Smooth muscle cell (in vitro differentiated cells): ENCODE results near the gene CDKN2A. TPM values are rescaled to one million over a fixed set of nuclear protein-coding genes. Genes with fewer than 3 reads are reported as not detected.
A peak's percentile ranks its signal among the peaks of the same experiment; 100 is the strongest.

Source experiments
- DNase-seq: peaks from one replicate; lab custom pipeline; 2025; ENCODE audit not compliant: unreplicated experiment; lab: John Stamatoyannopoulos, UW
- H2AFZ ChIP-seq: fragments of 200-600 bp; sonication (generic); 2 replicates; pipeline ENCODE4 v1.6.0; 2016; ENCODE audit warnings: antibody characterized with exemption, low read depth, mild to moderate bottlenecking
- H3F3A ChIP-seq: fragments of 200-600 bp; sonication (generic); 2 replicates; pipeline ENCODE4 v1.6.0; 2017; ENCODE audit warnings: antibody characterized with exemption, low read depth
- H3K27ac ChIP-seq: fragments of 200-600 bp; sonication (generic); 2 replicates; pipeline ENCODE4 v1.5.1; 2016; ENCODE audit warnings: low read depth, mild to moderate bottlenecking
- H3K27me3 ChIP-seq: fragments of 200-600 bp; sonication (generic); 2 replicates; pipeline ENCODE4 v1.6.1; 2016; ENCODE audit warnings: low read depth, mild to moderate bottlenecking
- H3K36me3 ChIP-seq: fragments of 200-600 bp; sonication (generic); 2 replicates; pipeline ENCODE4 v1.5.1; 2016; ENCODE audit warnings: low read depth
- H3K4me1 ChIP-seq: fragments of 200-600 bp; sonication (generic); 2 replicates; pipeline ENCODE4 v1.5.1; 2016; ENCODE audit warnings: low read depth
- H3K4me2 ChIP-seq: fragments of 200-600 bp; sonication (generic); 2 replicates; pipeline ENCODE4 v1.6.0; 2016; ENCODE audit warnings: mild to moderate bottlenecking
- H3K4me3 ChIP-seq: fragments of 200-600 bp; sonication (generic); 2 replicates; pipeline ENCODE4 v1.5.1; 2016; ENCODE audit warnings: mild to moderate bottlenecking
- H3K79me2 ChIP-seq: fragments of 200-600 bp; sonication (generic); 2 replicates; pipeline ENCODE4 v1.6.0; 2016; ENCODE audit warnings: low read depth, mild to moderate bottlenecking
- H3K9ac ChIP-seq: fragments of 200-600 bp; sonication (generic); 2 replicates; pipeline ENCODE4 v1.6.0; 2016; ENCODE audit warnings: low read depth
- H3K9me3 ChIP-seq: fragments of 200-600 bp; sonication (generic); replicated peaks from 2 replicates; pipeline ENCODE4 v1.5.1; 2016; ENCODE audit warnings: low read depth
- H4K20me1 ChIP-seq: fragments of 200-600 bp; sonication (generic); 2 replicates; pipeline ENCODE4 v1.6.0; 2016; ENCODE audit warnings: low read depth
- WGBS: methylation state at CpG from one replicate; pipeline ENCODE4 v1.1.7; 2016; ENCODE audit warnings: low lambda C conversion rate; 5-methylcytosine and 5-hydroxymethylcytosine counted together
- polyA plus RNA-seq: library from polyadenylated mRNA; unstranded; fragments of >200 nt; fragmentation: Nextera tagmentation; extraction: Ambion mirVana; gene quantifications from 2 replicates; pipeline ENCODE4 v1.2.1, GENCODE V29; 2016
- total RNA-seq: library from RNA; depleted of rRNA; stranded (reverse); fragments of >200 nt; gene quantifications from 2 replicates; pipeline ENCODE4 v1.2.3, GENCODE V29; 2014
- TF ChIP-seq, protein P1 (sequence below): fragments of 200-600 bp; sonication (generic); IDR thresholded peaks from 2 replicates; pipeline ENCODE4 v1.5.1; 2017; ENCODE audit warnings: borderline replicate concordance, mild to moderate bottlenecking, antibody characterized with exemption; ENCODE audit not compliant: insufficient read depth, poor library complexity, severe bottlenecking

Gene CDKN2A
- total and polyA plus RNA-seq, 2 experiments from 2014 or later = 69.4 to 77.5 TPM

DNA sequence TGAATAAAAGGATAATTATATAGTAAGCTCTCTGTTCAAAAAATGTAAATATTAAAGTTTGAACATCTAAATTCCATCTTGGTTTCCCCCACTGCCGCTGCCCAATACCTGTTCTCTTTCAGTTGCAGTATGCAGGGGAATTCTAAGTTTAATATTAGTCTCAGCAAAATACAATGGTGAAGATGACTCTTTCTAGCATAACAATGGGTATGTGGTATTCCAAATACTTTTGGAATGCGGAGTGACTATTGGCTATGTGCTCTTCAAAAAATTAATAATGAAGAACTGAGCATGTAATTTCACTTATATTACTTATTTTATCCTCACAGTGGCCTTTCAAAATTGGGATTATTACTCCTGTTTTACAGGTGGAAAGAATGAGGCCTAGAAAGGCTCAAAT, 3.8 kb upstream of the CDKN2A start:
- Histone ChIP-seq H3K9me3 (no peaks in the 10 kb centered on the region), H3K4me1 (peaks cover 16% of the 10 kb centered on the region), H3K36me3 (no peaks in the 10 kb centered on the region), H2AFZ (no peak overlapping the region), H3K4me2 (no peak overlapping the region), H4K20me1 (peaks cover 14% of the 10 kb centered on the region), H3F3A (peaks cover 9% of the 10 kb centered on the region), H3K27ac (no peak overlapping the region), H3K9ac (no peak overlapping the region), H3K4me3 (no peak overlapping the region), H3K27me3 (no peaks in the 10 kb centered on the region), H3K79me2 (peaks cover 17% of the 10 kb centered on the region)
- TF ChIP-seq, protein P1, sequence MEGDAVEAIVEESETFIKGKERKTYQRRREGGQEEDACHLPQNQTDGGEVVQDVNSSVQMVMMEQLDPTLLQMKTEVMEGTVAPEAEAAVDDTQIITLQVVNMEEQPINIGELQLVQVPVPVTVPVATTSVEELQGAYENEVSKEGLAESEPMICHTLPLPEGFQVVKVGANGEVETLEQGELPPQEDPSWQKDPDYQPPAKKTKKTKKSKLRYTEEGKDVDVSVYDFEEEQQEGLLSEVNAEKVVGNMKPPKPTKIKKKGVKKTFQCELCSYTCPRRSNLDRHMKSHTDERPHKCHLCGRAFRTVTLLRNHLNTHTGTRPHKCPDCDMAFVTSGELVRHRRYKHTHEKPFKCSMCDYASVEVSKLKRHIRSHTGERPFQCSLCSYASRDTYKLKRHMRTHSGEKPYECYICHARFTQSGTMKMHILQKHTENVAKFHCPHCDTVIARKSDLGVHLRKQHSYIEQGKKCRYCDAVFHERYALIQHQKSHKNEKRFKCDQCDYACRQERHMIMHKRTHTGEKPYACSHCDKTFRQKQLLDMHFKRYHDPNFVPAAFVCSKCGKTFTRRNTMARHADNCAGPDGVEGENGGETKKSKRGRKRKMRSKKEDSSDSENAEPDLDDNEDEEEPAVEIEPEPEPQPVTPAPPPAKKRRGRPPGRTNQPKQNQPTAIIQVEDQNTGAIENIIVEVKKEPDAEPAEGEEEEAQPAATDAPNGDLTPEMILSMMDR = no peak
- no peak for DNase-seq
- 69% methylated on average over 2 of the region's 2 CpGs for WGBS

DNA sequence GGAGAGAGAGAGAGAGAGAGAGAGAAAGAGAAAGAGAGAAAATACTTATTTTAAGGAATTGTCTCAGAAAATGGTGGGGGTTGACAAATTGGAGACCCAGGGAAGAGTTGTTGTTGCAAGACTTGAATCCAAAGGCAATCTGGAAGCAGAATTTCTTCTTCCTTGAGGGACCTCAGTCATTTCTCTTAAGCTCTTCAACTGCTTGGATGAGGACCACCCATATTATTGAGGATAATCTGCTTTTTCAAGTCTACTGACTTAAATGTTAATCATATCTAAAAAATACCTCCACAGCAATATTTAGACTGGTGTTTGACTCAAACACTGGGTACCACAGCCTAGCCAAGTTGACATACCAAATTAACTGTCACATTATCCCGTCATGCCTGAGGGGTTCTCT, 3.3 kb upstream of the CDKN2A start:
- Histone ChIP-seq H3K79me2 (peaks cover 19% of the 10 kb centered on the region), H3K4me1 (peaks cover 16% of the 10 kb centered on the region), H4K20me1 (peaks cover 9% of the 10 kb centered on the region), H3K9ac (no peak overlapping the region), H3K9me3 (no peaks in the 10 kb centered on the region), H3K4me2 (no peak overlapping the region), H2AFZ (no peak overlapping the region), H3K27ac (no peak overlapping the region), H3K36me3 (no peaks in the 10 kb centered on the region), H3K4me3 (no peak overlapping the region), H3F3A (peaks cover 8% of the 10 kb centered on the region), H3K27me3 (no peaks in the 10 kb centered on the region)
- TF ChIP-seq, protein P1 = no peak
- DNase-seq = no peak
- 79% methylated on average over 1 of the region's 1 CpG for WGBS

- DNase-seq = no peak
- TF ChIP-seq, protein P1 = no peak
- Histone ChIP-seq H3K4me3 (no peak overlapping the region), H3K9ac (no peak overlapping the region), H3K4me2 (peak overlapping the region; percentile 83), H3F3A (peaks cover 8% of the 10 kb centered on the region), H3K36me3 (no peaks in the 10 kb centered on the region), H2AFZ (no peak overlapping the region), H3K27ac (peak overlapping the region; percentile 90), H3K79me2 (peaks cover 25% of the 10 kb centered on the region), H3K4me1 (peaks cover 16% of the 10 kb centered on the region), H3K27me3 (no peaks in the 10 kb centered on the region), H4K20me1 (peaks cover 4% of the 10 kb centered on the region), H3K9me3 (no peaks in the 10 kb centered on the region)
- 66% methylated on average over 5 of the region's 5 CpGs for WGBS
Observed at GRCh38 chr9:21996858-21997257, 2.7 kb upstream of the CDKN2A start.

GRCh38 chr9:21996438-21996837, 2.2 kb upstream of the CDKN2A start:
- no peak for DNase-seq
- H3K36me3 ChIP-seq = no peaks in the 10 kb centered on the region
- H2AFZ ChIP-seq = no peak overlapping the region
- peak overlapping the region; percentile 90 for H3K27ac ChIP-seq
- TF ChIP-seq, protein P1 = no peak
- peaks cover 16% of the 10 kb centered on the region for H3K4me1 ChIP-seq
- H3K9me3 ChIP-seq = no peaks in the 10 kb centered on the region
- WGBS = 56% methylated on average over 9 of the region's 9 CpGs
- no peaks in the 10 kb centered on the region for H4K20me1 ChIP-seq
- H3K27me3 ChIP-seq = peaks cover 4% of the 10 kb centered on the region
- H3F3A ChIP-seq = peaks cover 8% of the 10 kb centered on the region
- H3K4me2 ChIP-seq = peak overlapping the region; percentile 83
- H3K4me3 ChIP-seq = peak overlapping the region; percentile 84
- no peak overlapping the region for H3K9ac ChIP-seq
- H3K79me2 ChIP-seq = peaks cover 29% of the 10 kb centered on the region
